Measurements from ENCODE around the gene TMEM131.
"Not testable (repeated sequence)": the region's sequence is repeated elsewhere in the genome, so short reads cannot be mapped to it uniquely, and the experiment has no call there.

Gene TMEM131, protein sequence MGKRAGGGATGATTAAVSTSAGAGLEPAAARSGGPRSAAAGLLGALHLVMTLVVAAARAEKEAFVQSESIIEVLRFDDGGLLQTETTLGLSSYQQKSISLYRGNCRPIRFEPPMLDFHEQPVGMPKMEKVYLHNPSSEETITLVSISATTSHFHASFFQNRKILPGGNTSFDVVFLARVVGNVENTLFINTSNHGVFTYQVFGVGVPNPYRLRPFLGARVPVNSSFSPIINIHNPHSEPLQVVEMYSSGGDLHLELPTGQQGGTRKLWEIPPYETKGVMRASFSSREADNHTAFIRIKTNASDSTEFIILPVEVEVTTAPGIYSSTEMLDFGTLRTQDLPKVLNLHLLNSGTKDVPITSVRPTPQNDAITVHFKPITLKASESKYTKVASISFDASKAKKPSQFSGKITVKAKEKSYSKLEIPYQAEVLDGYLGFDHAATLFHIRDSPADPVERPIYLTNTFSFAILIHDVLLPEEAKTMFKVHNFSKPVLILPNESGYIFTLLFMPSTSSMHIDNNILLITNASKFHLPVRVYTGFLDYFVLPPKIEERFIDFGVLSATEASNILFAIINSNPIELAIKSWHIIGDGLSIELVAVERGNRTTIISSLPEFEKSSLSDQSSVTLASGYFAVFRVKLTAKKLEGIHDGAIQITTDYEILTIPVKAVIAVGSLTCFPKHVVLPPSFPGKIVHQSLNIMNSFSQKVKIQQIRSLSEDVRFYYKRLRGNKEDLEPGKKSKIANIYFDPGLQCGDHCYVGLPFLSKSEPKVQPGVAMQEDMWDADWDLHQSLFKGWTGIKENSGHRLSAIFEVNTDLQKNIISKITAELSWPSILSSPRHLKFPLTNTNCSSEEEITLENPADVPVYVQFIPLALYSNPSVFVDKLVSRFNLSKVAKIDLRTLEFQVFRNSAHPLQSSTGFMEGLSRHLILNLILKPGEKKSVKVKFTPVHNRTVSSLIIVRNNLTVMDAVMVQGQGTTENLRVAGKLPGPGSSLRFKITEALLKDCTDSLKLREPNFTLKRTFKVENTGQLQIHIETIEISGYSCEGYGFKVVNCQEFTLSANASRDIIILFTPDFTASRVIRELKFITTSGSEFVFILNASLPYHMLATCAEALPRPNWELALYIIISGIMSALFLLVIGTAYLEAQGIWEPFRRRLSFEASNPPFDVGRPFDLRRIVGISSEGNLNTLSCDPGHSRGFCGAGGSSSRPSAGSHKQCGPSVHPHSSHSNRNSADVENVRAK (N-terminal part only)

DNA sequence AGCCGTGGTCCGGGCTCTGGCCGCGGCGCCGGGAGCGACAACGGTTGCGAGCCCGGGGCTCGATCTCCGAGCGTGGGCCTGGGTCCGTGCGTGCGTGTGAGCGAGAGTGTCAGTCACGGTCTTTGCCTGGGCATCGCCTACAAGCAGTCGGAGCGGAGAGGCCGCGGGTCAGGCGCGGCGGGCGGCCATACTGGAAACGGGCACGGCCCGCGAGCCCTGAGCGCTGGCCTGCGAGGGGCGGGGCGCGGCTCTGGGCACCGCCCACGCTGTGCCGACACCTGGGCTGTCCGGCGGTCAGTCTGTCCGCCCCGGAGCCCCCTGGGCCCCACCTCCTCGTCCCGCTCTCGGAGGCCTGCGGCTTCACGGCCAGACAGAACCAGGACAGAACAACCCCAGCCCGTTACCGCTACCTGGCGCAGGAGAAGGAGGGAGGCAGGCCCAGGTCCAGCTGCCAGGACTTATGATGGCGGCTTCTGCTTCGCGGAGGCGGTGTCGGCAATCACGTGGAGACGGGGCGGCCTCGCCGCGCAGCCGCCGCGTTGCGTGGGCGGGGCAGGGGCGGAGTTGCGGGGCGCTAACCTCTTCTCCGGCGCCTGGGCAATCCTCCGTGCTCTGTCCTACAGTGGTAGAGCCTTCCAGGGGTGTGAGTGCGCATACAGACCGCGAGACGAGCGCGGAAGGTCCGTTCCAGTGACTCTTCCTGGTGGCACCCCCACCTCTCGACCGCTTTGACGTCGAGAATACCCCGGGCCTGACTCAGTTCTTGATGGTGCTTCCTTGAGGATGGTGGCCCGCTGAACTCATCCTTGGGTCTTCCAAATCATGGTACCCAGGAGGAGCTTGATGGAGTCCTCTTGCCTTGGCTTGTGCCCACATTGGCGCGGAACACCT lies at the start of gene TMEM131:
TSS of gene TMEM131 (minus strand) at position 215 of the 891 bp plus-strand sequence. CDS start 286 bp downstream, outside the sequence.
- FAIRE-seq, result no peak

DNA sequence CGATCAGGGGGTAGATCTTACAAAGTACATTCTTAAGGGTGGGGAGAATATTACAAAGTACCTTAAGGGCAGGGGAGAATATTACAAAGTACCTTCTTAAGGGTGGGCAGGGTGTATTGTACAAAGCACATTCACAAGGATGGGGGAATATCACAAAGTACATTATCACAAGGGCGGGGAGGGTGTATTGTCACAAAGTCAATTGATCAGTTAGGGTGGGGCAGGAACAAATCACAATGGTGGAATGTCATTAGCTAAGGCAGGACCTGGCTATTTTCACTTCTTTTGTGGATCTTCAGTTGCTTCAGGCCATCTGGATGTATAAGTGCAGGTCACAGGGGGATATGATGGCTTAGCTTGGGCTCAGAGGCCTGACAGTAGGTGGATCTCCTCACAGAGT lies 49.0 kb upstream of the TMEM131 start:
- FAIRE-seq, result not testable (repeated sequence)

DNA sequence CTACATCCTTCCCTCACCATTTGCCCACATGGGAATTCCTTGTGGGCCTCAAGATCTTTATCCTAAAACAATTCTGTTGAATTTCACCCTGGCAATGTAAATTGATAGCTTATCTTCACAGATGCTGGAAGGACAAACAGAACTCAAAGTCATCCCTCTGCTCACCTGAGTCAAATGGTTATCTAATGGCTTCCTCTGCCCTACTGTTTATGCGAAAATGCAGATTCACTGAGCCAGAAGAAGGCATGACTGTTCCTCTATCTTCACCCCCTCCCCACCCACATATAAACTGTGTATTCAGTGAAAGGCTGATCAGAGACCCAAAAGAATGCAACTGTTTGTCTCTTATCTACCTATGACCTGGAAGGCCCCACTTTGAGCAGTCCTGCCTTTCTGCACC lies 47.4 kb upstream of the TMEM131 start:
- no peak for FAIRE-seq

DNA sequence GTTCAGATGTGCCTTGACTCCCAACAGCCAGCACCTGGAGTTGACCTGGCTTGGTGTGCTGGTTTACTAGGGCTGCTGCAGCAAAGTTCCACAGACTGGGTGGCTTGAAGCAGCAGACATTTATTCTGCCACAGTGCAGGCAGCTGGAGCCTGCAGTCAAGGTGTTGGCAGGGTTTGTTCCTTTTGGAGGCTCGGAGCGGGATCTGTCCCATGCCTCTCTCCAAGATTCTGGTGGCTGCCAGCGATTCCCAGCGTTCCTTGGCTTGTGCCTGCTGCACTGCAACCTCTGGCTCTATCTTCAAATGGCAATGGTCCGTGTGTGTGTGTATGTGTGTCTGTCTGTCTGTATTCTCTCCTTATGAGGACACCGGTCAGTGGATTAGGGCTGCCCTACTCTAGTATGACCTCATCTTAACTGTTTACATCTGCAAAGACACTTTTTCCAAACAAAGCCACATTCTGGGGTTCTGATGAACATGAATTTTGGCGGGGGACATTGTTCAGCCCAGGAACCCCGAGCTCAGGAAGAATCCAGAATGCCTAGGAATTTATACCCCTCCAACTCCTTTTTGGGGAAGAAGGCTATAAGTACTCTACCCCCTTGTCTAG lies 44.7 kb upstream of the TMEM131 start:
- FAIRE-seq, result no peak

DNA sequence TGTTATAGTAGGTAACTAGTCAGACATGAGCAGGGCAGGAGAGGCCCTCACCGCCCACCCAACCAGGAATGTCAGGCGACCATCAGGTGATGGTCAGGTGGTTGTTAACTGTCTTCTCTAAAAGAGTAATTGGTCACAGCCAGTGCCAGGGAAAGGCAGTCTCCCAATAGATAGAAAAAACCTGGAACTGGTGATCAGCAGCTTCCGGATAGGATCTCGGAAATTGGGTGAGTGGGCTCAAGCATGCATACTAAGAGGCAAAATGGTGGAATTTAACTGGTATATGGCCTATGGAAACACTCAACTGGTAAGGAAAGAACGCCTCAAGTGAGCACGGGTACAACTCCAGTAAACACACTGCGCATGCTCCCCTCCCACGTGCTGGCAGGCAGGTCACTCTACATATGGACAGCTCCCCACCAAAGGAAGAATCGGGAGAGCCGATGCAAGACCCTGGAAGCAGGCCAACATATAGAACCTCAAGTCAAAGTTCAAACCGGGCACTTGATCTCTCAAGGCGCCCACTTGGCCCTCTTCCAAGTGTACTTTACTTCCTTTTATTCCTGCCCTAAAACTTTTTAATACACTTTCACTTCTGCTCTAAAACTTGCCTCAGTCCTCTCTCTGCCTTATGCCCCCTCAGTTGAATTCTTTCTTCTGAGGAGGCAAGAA lies 43.5 kb upstream of the TMEM131 start:
- FAIRE-seq, result no peak

DNA sequence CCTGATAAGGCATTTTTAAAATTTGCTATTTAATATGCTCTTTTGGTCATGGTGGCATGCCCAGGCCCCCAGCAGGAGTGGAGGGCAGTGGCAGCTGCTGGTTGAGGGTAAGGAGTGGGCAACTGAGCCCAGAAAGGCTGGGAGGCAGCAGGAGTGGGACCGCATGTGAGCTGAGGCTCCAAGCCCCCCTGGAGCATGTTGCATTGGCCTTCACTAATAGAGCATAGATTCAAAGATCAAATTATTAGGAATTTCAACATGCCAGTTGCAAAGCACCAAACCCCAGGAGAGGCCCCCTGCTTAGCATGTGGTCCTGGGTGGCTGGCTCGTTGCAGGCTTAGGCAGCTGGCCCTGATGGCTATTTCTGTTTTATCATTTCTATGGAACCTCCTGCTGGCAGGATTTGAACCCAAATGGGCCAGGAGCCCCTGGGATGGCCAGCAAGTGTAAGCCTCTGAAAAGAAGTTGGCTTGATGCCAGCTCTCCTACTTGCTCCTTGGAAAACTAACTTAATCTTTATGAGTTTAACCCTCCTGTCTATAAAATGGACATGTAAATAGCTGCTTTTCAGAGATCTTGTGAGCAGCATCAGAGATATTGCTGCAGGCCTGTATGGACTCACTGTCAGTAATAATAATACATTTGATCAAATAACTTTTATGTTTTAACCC lies 42.1 kb upstream of the TMEM131 start:
- no peak for FAIRE-seq

DNA sequence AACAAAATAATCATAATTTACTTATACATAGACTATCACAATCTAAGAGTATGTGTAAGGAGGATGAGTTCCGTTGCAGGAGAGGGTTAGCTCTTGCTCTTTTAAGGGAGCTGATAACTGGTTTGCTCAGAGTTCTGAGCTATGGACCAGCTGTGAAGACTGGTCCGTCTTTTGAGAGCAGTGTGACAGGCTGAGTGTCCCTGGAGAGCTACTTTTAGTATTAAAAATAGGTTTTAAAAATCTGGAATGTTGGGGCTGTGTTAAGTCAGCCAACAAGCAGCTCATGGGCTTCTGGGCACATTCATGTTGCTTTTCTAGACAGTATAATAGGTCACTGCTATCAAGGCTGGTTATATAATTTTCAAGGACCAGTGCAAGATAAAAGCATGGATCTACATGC lies 41.5 kb upstream of the TMEM131 start:
- FAIRE-seq, result no peak

DNA sequence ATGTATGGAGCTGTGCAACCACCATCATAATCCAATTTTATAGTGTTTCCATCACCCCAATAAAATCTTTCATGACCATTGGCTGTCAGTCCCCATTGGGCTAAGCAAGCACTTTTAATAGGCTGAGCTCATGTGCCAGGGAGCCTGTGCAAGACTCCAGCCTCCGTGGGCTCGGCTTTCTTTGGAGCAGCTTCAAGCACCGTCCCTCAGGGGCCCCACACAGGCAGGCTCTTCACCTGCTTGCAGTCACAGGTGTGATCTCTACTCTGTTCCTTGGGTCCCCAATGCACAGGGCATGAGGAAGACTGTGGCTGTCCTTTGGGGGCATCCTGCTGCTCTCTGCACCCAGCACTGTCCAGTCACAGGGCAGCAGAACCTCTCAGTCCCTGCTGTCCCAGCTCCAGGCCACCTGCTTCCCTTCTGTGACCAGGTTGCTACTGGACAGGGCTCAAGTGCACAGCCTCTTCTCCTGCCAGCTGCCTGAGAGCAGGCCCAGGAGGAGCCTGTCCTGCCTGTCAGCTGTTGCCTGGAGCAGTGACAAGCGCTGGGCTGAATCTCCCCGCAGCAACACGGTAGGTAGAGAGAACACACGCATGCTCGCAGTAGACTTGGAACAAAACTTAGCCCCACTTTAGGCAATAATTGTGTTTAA lies 40.7 kb upstream of the TMEM131 start:
- no peak for FAIRE-seq

DNA sequence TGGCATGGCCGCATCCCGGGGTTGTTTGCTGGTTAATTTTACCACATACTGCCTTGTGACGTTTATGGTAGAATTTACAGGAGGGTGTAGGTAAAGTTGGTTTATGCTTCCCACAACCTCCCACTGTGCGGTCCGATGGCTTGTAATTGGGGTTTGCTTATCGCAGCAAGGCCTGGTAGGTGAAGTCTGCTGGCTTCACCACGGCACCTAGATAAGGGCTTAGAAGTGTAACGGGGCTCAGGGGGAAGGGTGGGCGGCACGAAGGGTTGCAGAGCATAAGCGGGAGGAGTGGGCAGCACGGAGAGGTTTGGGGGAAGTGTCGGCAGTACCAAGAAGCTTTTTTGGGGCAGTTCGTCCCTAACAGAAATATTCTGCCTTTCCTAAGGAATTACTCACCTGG lies 39.0 kb upstream of the TMEM131 start:
- no peak for FAIRE-seq

DNA sequence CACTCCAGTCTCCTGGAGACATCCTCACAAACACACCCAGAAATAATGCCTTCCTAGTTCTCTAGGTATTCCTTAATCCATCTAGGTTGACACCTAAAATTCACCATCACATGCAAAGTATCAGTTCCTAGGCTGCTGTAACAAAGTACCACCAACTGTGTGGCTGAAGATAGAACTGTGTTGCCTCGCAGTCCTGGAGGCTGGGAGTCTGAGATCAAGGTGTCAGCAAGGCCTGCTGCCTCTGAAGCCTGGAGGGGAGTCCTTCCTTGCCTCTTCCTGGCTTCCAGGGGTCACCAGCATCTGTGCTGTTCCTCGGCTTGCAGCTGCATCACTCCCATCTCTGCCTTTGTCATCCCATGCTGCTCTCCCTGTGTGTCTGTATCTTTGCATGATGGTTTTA lies 36.3 kb upstream of the TMEM131 start:
- no peak for FAIRE-seq

DNA sequence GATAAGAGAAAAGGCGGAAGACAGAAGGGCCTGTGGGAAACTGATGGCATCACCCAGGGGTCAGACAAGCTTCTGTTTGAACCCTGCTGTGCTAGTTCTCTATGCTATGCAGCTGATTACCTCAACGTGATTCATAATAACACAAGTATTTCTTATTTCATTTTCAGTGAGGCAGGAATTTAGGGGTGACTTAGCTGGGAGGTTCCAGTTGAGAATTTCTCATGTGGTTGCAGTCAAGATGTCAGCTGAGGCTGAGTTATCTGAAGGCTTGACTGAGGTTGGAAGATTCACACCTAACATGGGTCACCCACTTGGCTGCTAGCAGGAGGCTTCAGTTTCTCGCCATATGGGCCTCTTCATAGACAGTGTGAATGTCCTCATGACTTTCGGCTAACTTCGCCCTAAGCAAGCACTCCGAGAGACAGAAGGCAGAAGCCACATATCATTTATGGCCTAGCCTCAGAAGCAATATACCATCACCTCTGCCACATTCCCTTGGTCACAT lies 34.0 kb upstream of the TMEM131 start:
- FAIRE-seq, result no peak

DNA sequence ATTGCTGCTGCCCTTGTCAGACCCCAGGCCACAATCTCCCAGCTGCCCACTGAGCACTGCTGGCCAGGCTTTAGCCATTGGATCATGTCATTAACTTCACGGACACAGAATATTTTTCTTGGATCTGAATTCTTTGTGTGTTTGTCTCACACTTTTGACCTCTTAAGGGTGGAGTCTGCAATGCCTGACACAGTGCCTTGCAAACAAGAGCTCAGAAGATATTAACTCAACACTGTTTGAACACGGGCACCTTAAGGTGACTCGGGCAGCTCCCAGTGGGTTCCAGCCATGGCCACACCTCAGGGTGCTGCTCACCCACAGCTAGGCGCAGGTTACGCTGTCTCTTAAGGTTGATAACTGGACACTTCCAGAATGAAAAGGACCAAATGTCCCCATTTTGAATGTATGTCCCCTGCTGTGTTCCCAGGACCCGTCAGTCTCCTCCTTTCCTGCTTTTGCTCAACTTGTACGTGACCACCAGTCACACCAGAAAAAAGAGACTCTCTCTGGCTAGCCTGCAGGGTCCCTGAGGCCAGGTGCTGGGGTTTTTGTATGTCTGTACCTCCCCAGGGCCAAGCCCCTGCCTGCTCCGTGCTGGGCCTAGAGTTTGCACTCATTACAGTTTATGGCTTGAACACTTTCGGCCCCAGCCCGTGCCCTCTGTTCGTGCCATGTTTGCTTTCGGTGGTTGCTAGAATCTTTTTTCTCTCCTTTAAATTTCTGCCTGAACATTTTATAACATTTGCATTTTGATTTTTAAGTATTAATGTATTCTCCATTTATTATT lies 33.4 kb upstream of the TMEM131 start:
- FAIRE-seq, result no peak

DNA sequence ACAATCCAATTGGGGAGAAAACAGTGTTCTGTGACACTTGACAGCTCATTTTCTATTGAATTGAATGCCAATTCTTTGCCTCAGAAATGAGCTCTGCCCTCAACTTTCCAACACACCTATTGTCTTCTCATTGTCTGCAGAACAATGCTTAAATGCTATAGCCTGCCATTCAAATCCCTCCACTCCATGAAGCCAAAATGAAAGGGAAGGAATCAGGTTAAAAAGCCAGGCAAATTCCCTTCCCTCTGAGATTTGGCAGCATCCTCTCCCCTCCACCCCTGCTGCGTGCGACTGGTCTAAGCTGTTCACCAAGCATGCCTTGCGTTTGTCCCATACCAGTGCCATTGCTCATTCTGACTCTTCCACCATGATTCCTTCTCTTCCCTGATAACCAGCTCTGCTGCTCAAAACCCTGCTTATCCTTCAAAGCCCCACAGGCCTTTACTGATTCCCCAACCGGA lies 32.4 kb upstream of the TMEM131 start:
- no peak for FAIRE-seq

DNA sequence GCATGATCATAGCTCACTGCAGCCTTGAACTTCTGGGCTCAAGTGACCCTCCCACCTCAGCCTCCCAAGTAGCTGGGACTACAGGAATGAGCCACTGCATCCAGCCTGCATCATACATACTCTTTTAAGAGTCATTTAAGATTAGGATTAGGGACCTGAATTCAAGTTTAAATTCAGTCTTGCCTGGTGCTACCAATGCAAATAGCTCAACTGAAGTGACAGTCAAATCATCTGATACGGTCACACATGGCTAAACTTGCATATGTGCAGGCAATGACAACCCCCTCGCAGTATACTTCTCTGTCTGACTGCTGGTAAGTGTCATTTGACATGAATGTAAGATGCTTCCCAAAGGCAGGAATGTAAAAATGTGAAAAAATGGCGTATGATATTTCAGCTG lies 31.8 kb upstream of the TMEM131 start:
- FAIRE-seq, result no peak

DNA sequence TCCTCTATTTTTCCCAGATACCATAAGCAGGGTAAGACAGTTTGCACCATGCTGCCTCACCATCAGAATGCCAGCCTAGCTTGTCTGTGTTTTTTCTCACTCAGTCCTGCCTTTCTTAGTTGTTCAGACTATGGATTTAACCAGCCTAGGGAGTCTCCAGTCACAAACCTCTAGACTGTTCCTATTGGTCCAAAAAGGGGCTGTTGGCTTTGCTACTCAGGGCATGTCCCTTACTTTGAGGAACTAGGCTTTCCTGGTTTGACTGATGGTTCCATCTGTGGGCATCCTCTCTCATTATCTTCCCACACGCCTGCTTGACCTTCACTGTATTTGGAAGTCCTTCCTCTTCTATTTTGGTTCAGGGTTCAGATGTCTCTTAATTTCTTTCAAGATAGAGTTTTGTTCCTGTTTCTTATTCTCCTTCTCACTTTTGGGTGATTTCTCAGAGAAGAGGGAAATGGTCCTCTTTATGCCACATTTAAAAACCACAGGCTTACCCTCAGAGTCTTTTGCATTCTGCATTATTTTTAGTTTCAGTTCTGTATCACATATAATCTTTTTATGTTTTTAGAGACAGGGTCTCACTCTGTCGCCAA lies 31.3 kb upstream of the TMEM131 start:
- FAIRE-seq, result no peak

DNA sequence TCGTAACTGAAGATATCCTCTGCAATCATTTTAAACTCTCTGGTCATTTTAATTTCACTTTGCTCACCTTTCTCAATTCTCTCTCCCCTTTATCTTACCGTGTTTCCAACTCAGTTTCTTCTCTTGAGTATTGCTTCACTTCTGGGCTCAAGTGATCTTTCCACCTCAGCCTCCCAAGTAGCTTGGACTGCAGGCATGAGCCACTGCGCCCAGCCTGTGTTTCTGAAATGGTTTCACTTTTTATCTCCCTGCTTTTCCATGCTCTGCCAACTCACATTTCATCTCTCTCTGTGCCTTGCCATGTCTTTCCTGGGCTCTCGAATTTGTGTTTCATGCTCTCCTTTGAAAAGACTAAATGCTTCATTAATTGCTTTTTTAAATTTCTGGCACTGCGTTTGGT lies 30.5 kb upstream of the TMEM131 start:
- FAIRE-seq, result no peak

DNA sequence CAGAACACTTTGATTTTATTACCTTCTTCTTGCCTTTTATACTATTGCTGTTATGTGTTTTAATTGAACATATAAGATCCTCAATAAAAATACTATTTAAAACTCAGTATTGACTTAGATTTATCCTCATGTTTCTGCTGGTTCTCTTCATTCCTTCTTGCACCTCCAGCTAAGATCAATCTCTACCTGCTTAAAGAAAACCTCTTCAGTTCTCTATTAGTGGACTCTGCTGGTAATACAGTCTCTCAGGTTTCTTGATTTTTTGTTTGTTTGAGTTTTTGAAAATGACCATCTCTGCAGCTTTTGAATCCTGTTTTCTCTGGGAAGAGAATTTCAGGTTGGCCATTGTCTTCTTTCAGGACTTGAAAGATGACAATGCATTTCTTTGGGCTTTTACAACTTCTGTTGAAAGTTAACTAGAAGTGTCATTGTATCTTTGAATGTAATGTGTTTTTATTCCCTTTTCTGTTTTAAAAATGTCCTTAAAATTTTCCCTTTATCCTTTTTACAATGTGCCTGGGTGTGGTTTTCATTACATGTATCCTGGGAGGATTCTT lies 29.8 kb upstream of the TMEM131 start:
- no peak for FAIRE-seq

DNA sequence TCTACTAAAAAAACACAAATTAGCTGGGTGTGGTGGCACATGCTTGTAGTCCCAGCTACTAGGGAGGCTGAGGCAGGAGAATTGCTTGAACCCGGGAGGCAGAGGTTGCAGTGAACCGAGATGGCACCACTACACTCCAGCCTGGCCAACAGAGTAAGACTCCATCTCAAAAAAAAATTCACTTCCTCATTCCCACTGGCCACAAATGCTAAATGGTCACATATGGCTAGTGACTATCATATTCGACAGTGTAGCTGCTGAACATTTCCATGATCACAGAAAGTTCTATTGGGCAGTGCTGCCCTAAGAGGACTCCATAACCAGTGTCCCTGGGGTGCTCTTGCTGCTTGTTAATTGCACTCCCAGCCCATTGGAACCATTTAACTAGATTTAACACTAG lies 26.3 kb upstream of the TMEM131 start:
- not testable (repeated sequence) for FAIRE-seq
